Natural killer cell (primary cell): Measurements from ENCODE around the gene NRXN3. TPM values are rescaled to one million over a fixed set of nuclear protein-coding genes. Genes with fewer than 3 reads are reported as not detected.

Experiments
- ATAC-seq, 3 donors: fragments of 150-1000 bp in 2 of 3; fragments of 200-7000 bp in 1 of 3; cut with Tn5 transposase; 1 replicate in 1 of 3; 2 replicates in 2 of 3; pipeline ENCODE4 v1.10.0; 2021; ENCODE audit warnings: mild to moderate bottlenecking in 2 of 3, moderate library complexity in 2 of 3
- DNase-seq, 2 donors: peaks; one replicate each; pipeline versions ENCODE4 v3.0.0 to v3.0.0-alpha.2; 2013 to 2021; ENCODE audit warnings: mixed read lengths in 1 of 2
- H3K27ac ChIP-seq: one replicate; pipeline ENCODE4 v1.5.1; 2013; ENCODE audit warnings: mild to moderate bottlenecking, low read length
- H3K27me3 ChIP-seq: one replicate; pipeline ENCODE4 v1.6.1; 2013; ENCODE audit warnings: low read length; ENCODE audit not compliant: control insufficient read depth, insufficient read depth
- H3K36me3 ChIP-seq: one replicate; pipeline ENCODE4 v1.6.1; 2013; ENCODE audit warnings: low read length; ENCODE audit not compliant: control insufficient read depth, insufficient read depth
- H3K4me1 ChIP-seq: one replicate; pipeline ENCODE4 v1.6.1; 2013; ENCODE audit warnings: low read length; ENCODE audit not compliant: control insufficient read depth, insufficient read depth
- H3K4me3 ChIP-seq: one replicate; pipeline ENCODE4 v1.5.1; 2013; ENCODE audit warnings: low read length
- H3K9me3 ChIP-seq: one replicate; pipeline ENCODE4 v1.6.1; 2013; ENCODE audit warnings: low read length; ENCODE audit not compliant: control insufficient read depth, insufficient read depth
- H3K27ac Mint-ChIP-seq, 2 donors: one replicate each; pipeline ENCODE4 v1.8.0; 2022; ENCODE audit warnings: mild to moderate bottlenecking in 2 of 2, mixed read lengths in 2 of 2, moderate library complexity in 1 of 2
- H3K27me3 Mint-ChIP-seq, 2 donors: one replicate each; pipeline ENCODE4 v1.8.0; 2022; ENCODE audit warnings: low read depth in 2 of 2, mixed read lengths in 2 of 2
- H3K36me3 Mint-ChIP-seq: one replicate; pipeline ENCODE4 v1.8.0; 2022; ENCODE audit warnings: mixed read lengths
- H3K4me1 Mint-ChIP-seq, 2 donors: one replicate each; pipeline ENCODE4 v1.8.0; 2022; ENCODE audit warnings: mixed read lengths in 2 of 2
- H3K4me3 Mint-ChIP-seq: one replicate; pipeline ENCODE4 v1.8.0; 2022; ENCODE audit warnings: mild to moderate bottlenecking, moderate library complexity, mixed read lengths
- H3K9me3 Mint-ChIP-seq, 2 donors: one replicate each; pipeline ENCODE4 v1.8.0; 2022; ENCODE audit warnings: mixed read lengths in 2 of 2
- CTCF ChIP-seq: fragments of 200-600 bp; IDR thresholded peaks from one replicate; pipeline ENCODE4 v1.8.0; 2022; ENCODE audit warnings: antibody characterized with exemption
- WGBS: methylation state at CpG from one replicate; pipeline ENCODE4 v1.1.7; 2013; ENCODE audit warnings: missing lambda C conversion rate; ENCODE audit not compliant: insufficient coverage; 5-methylcytosine and 5-hydroxymethylcytosine counted together
- intact Hi-C: fragments of 100-400 bp; cut with micrococcal nuclease; formaldehyde crosslinking; loops from one replicate; pipeline ENCODE4 v1.14.2; 2022
- total RNA-seq, 4 donors: library from RNA; stranded (reverse); fragments of 120-200 nt in 1 of 4; gene quantifications; one replicate each; pipeline versions ENCODE4 v1.2.3 to v1.2.4, GENCODE V29; 2013 to 2022

Gene NRXN3
- total RNA-seq, 3 donors from 2014 or later (not counting 1 experiment from before 2014, with no cell fraction given), result not detected

GRCh38 chr14:79562185-79562584, 1392.0 kb downstream of the NRXN3 start:
- H3K4me3 ChIP-seq, result no peak overlapping the region
- ATAC-seq (no peak), DNase-seq (no peak)
- no peaks in the 10 kb centered on the region for H3K4me1 ChIP-seq
- 78% methylated on average over 3 of the region's 3 CpGs for WGBS
- H3K27me3 Mint-ChIP-seq, result no peaks in the 10 kb centered on the region
- H3K9me3 ChIP-seq, result no peaks in the 10 kb centered on the region
- intact Hi-C loops, result no loop called here
- no peaks in the 10 kb centered on the region for H3K27me3 ChIP-seq
- H3K36me3 Mint-ChIP-seq, result no peaks in the 10 kb centered on the region
- peaks cover 6 to 11% of the 10 kb centered on the region in 2 donors for H3K9me3 Mint-ChIP-seq
- no peaks in the 10 kb centered on the region for H3K4me1 Mint-ChIP-seq
- H3K4me3 Mint-ChIP-seq, result no peak overlapping the region
- H3K27ac ChIP-seq, result no peak overlapping the region
- no peaks in the 10 kb centered on the region for H3K36me3 ChIP-seq
- no peak for TF ChIP-seq CTCF
- no peak overlapping the region for H3K27ac Mint-ChIP-seq

GRCh38 chr14:79564371-79564770, 1394.2 kb downstream of the NRXN3 start:
- no CpG with 5 or more reads among the region's 2 CpGs for WGBS
- H3K9me3 Mint-ChIP-seq, result peaks cover 5 to 10% of the 10 kb centered on the region in 2 donors
- Histone ChIP-seq H3K9me3 (no peaks in the 10 kb centered on the region), H3K36me3 (no peaks in the 10 kb centered on the region), H3K27me3 (no peaks in the 10 kb centered on the region), H3K27ac (no peak overlapping the region), H3K4me1 (no peaks in the 10 kb centered on the region), H3K4me3 (no peak overlapping the region)
- intact Hi-C loops, result no loop called here
- no peak overlapping the region for H3K27ac Mint-ChIP-seq
- H3K4me1 Mint-ChIP-seq, result no peaks in the 10 kb centered on the region
- TF ChIP-seq CTCF, result no peak
- ATAC-seq (no peak), DNase-seq (no peak)
- no peaks in the 10 kb centered on the region for H3K27me3 Mint-ChIP-seq
- no peaks in the 10 kb centered on the region for H3K36me3 Mint-ChIP-seq
- no peak overlapping the region for H3K4me3 Mint-ChIP-seq

DNA sequence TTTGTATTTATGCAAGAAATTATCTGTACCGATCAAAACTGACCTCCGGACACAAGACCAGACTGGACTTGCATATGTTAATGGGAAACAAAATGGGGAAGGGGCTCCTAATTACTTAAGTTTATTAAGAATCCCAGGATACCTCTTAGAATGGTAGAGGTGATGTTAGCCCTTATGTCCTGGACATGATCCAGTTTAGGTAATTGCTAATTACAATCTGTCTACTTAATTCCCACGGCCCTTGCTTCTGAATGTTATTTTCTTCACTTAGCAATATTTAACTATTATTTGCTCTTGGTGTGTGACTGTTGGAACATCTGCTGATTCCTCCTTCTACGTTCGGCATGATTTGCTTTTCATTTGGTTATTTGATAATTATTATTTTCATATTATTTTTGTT, 1397.1 kb downstream of the NRXN3 start:
- Mint-ChIP-seq H3K27ac (no peak overlapping the region), H3K9me3 (peaks cover 3 to 9% of the 10 kb centered on the region in 2 donors), H3K36me3 (no peaks in the 10 kb centered on the region), H3K4me3 (no peak overlapping the region), H3K27me3 (no peaks in the 10 kb centered on the region), H3K4me1 (no peaks in the 10 kb centered on the region)
- no peaks in the 10 kb centered on the region for H3K4me1 ChIP-seq
- H3K36me3 ChIP-seq, result no peaks in the 10 kb centered on the region
- intact Hi-C loops, result no loop called here
- H3K27ac ChIP-seq, result no peak overlapping the region
- WGBS, result 91% methylated on average over 2 of the region's 5 CpGs
- no peak for TF ChIP-seq CTCF
- H3K4me3 ChIP-seq, result no peak overlapping the region
- H3K27me3 ChIP-seq, result no peaks in the 10 kb centered on the region
- DNase-seq, result no peak
- no peaks in the 10 kb centered on the region for H3K9me3 ChIP-seq
- no peak for ATAC-seq

- TF ChIP-seq CTCF, result no peak
- no peak overlapping the region for H3K4me3 Mint-ChIP-seq
- DNase-seq, result no peak
- no peaks in the 10 kb centered on the region for H3K36me3 Mint-ChIP-seq
- no peaks in the 10 kb centered on the region for H3K9me3 ChIP-seq
- H3K4me1 ChIP-seq, result no peaks in the 10 kb centered on the region
- no peak overlapping the region for H3K27ac Mint-ChIP-seq
- 75% methylated on average over 1 of the region's 1 CpG for WGBS
- intact Hi-C loops, result no loop called here
- H3K27ac ChIP-seq, result no peak overlapping the region
- no peaks in the 10 kb centered on the region for H3K27me3 ChIP-seq
- no peaks in the 10 kb centered on the region for H3K27me3 Mint-ChIP-seq
- no peaks in the 10 kb centered on the region for H3K4me1 Mint-ChIP-seq
- no peak overlapping the region for H3K4me3 ChIP-seq
- H3K36me3 ChIP-seq, result no peaks in the 10 kb centered on the region
- ATAC-seq, result no peak
- H3K9me3 Mint-ChIP-seq, result peaks cover 3 to 12% of the 10 kb centered on the region in 2 donors
These were observed 1398.4 kb downstream of the NRXN3 start for GRCh38 chr14:79568594-79568993.
